Nephron (organoid): ENCODE measurements around the gene SNX1.

ENCODE experiments used
- H3K27ac Mint-ChIP-seq, 3 experiments: 2 replicates each; pipeline ENCODE4 v1.8.0; 2020; ENCODE audit warnings: mixed read lengths in 3 of 3, mild to moderate bottlenecking in 2 of 3, moderate library complexity in 1 of 3
- H3K27me3 Mint-ChIP-seq: 2 replicates; pipeline ENCODE4 v1.8.0; 2021; ENCODE audit warnings: low read depth, mild to moderate bottlenecking, moderate library complexity, mixed read lengths
- H3K36me3 Mint-ChIP-seq: 2 replicates; pipeline ENCODE4 v1.8.0; 2020; ENCODE audit warnings: low read depth, mixed read lengths
- H3K4me1 Mint-ChIP-seq: 2 replicates; pipeline ENCODE4 v1.8.0; 2020; ENCODE audit warnings: mixed read lengths
- H3K4me3 Mint-ChIP-seq, 3 experiments: 2 replicates each; pipeline ENCODE4 v1.8.0; 2020; ENCODE audit warnings: mild to moderate bottlenecking in 3 of 3, mixed read lengths in 3 of 3, moderate library complexity in 2 of 3
- H3K9me3 Mint-ChIP-seq: 2 replicates; pipeline ENCODE4 v1.8.0; 2020; ENCODE audit warnings: mixed read lengths
- CTCF ChIP-seq, 3 experiments: fragments of 200-600 bp; sonication (generic); IDR thresholded peaks; one replicate each; pipeline ENCODE4 v1.5.0; 2021; ENCODE audit warnings: antibody characterized with exemption in 3 of 3; ENCODE audit not compliant: unreplicated experiment in 3 of 3

The SNX1 gene

GRCh38 chr15:64138331-64138941 is 42.7 kb downstream of the SNX1 start:
- Mint-ChIP-seq H3K4me1 (no peaks in the 10 kb centered on the region), H3K4me3 (no peak overlapping the region), H3K9me3 (no peaks in the 10 kb centered on the region), H3K27ac (no peak overlapping the region), H3K36me3 (peaks cover 61% of the 10 kb centered on the region), H3K27me3 (no peaks in the 10 kb centered on the region)
- TF ChIP-seq CTCF (IDR thresholded peaks at IDR 0.05; ENCODE audit: unreplicated experiment in 3 of 3) = no peak

GRCh38 chr15:64141798-64142512 is 46.2 kb downstream of the SNX1 start:
- H3K4me3 Mint-ChIP-seq = no peak overlapping the region
- no peaks in the 10 kb centered on the region for H3K9me3 Mint-ChIP-seq
- no peak overlapping the region for H3K27ac Mint-ChIP-seq

GRCh38 chr15:64143276-64143675 is 47.5 kb downstream of the SNX1 start:
- TF ChIP-seq CTCF (IDR thresholded peaks at IDR 0.05; ENCODE audit: unreplicated experiment in 3 of 3) = no peak
- peaks cover 36% of the 10 kb centered on the region for H3K36me3 Mint-ChIP-seq
- H3K4me3 Mint-ChIP-seq = no peak overlapping the region
- no peaks in the 10 kb centered on the region for H3K27me3 Mint-ChIP-seq
- H3K9me3 Mint-ChIP-seq = no peaks in the 10 kb centered on the region
- peaks cover 5% of the 10 kb centered on the region for H3K4me1 Mint-ChIP-seq
- no peak overlapping the region for H3K27ac Mint-ChIP-seq

More at GRCh38 chr15:64141798-64142512, 46.2 kb downstream of the SNX1 start:
- TF ChIP-seq CTCF (IDR thresholded peaks at IDR 0.05; ENCODE audit: unreplicated experiment in 3 of 3) = no peak
- H3K27me3 Mint-ChIP-seq = no peaks in the 10 kb centered on the region
- H3K4me1 Mint-ChIP-seq = peaks cover 5% of the 10 kb centered on the region
- peaks cover 46% of the 10 kb centered on the region for H3K36me3 Mint-ChIP-seq

GRCh38 chr15:64144192-64144564 is 48.4 kb downstream of the SNX1 start:
- peaks cover 5% of the 10 kb centered on the region for H3K4me1 Mint-ChIP-seq
- H3K27ac Mint-ChIP-seq = no peak overlapping the region
- H3K36me3 Mint-ChIP-seq = peaks cover 34% of the 10 kb centered on the region
- TF ChIP-seq CTCF (IDR thresholded peaks at IDR 0.05; ENCODE audit: unreplicated experiment in 3 of 3) = no peak
- no peaks in the 10 kb centered on the region for H3K9me3 Mint-ChIP-seq
- H3K27me3 Mint-ChIP-seq = no peaks in the 10 kb centered on the region
- H3K4me3 Mint-ChIP-seq = no peak overlapping the region

GRCh38 chr15:64144565-64145281 is 48.9 kb downstream of the SNX1 start:
- Mint-ChIP-seq H3K9me3 (no peaks in the 10 kb centered on the region), H3K36me3 (peaks cover 34% of the 10 kb centered on the region), H3K4me3 (no peak overlapping the region), H3K4me1 (peaks cover 10% of the 10 kb centered on the region), H3K27ac (peak overlapping the region in 1 of 3 experiments; percentile 24), H3K27me3 (peaks cover 2% of the 10 kb centered on the region)
- TF ChIP-seq CTCF (IDR thresholded peaks at IDR 0.05; ENCODE audit: unreplicated experiment in 3 of 3) = no peak
